Upper lobe of left lung (tissue), 4 donors: ENCODE measurements around the gene PTGR1.

Experiments used
- CTCF ChIP-seq, 6 experiments: fragments of 450-650 bp in 4 of 6; fragments of 200-600 bp in 2 of 6; sonication (generic) in 2 of 6; IDR thresholded peaks; one replicate each; pipeline ENCODE4 v1.5.1; 2016 to 2019; ENCODE audit warnings: antibody characterized with exemption in 6 of 6
- EP300 ChIP-seq, 4 donors: sonication (generic); formaldehyde crosslinking; IDR thresholded peaks; one replicate each; pipeline ENCODE4 v1.5.1; 2017; ENCODE audit warnings: antibody characterized with exemption in 4 of 4, control low read depth in 2 of 4
- POLR2A ChIP-seq, 4 donors: fragments of 450-650 bp; IDR thresholded peaks; one replicate each; pipeline ENCODE4 v1.5.1; 2016 to 2017; ENCODE audit warnings: antibody characterized with exemption in 4 of 4, mild to moderate bottlenecking in 2 of 4
- POLR2AphosphoS5 ChIP-seq, 2 donors: sonication (generic); formaldehyde crosslinking; IDR thresholded peaks; one replicate each; pipeline ENCODE4 v1.5.1; 2017; ENCODE audit warnings: antibody characterized with exemption in 2 of 2

- no peak for TF ChIP-seq CTCF (IDR thresholded peaks at IDR 0.05)
- no peak for TF ChIP-seq EP300 (IDR thresholded peaks at IDR 0.05)
- TF ChIP-seq POLR2A (IDR thresholded peaks at IDR 0.05), result no peak
- no peak for TF ChIP-seq POLR2AphosphoS5 (IDR thresholded peaks at IDR 0.05)
Observed at GRCh38 chr9:111632060-111632459, 32.6 kb upstream of the PTGR1 start.
